ENCODE data around the gene PRF1. TPM values are rescaled to one million over a fixed set of nuclear protein-coding genes. Genes with fewer than 3 reads are reported as not detected.
"Not testable (repeated sequence)": the region's sequence is repeated elsewhere in the genome, so short reads cannot be mapped to it uniquely, and the experiment has no call there.

The PRF1 gene
- total and polyA plus RNA-seq, 2 experiments from 2014 or later: not detected

- H3K4me2 ChIP-seq: no peak overlapping the region
- WGBS (ENCODE audit: low lambda C conversion rate, missing lambda C conversion rate): 80% methylated on average over 7 of the region's 7 CpGs
Measured at GRCh38 chr10:70615784-70616522, 13.4 kb upstream of the PRF1 start.

GRCh38 chr10:70615211-70615610, 12.7 kb upstream of the PRF1 start:
- no peak overlapping the region for H3K27ac ChIP-seq
- no peaks in the 10 kb centered on the region for H3K9me2 ChIP-seq (replicated peaks; ENCODE audit: insufficient read depth)
- H3K4me3 ChIP-seq: no peak overlapping the region
- H3K27me3 ChIP-seq: no peaks in the 10 kb centered on the region
- H3K4me2 ChIP-seq: no peak overlapping the region
- no peaks in the 10 kb centered on the region for H4K20me1 ChIP-seq (ENCODE audit: insufficient read depth, poor library complexity, severe bottlenecking)
- TF ChIP-seq EZH2 (IDR thresholded peaks at IDR 0.05; ENCODE audit: borderline replicate concordance) (no peak), CTCF (IDR thresholded peaks at IDR 0.05; ENCODE audit: poor library complexity) (no peak), EZH2phosphoT487 (IDR thresholded peaks at IDR 0.05; ENCODE audit: low read depth, severe bottlenecking, unreplicated experiment) (no peak)
- H2AFZ ChIP-seq: no peak overlapping the region
- WGBS (ENCODE audit: low lambda C conversion rate, missing lambda C conversion rate): 92% methylated on average over 2 of the region's 2 CpGs
- no peaks in the 10 kb centered on the region for H3K36me3 ChIP-seq (replicated peaks; ENCODE audit: insufficient read depth, low read depth)
- DNase-seq (ENCODE audit: low spot score): no peak
- H3K79me2 ChIP-seq: no peaks in the 10 kb centered on the region
- no peaks in the 10 kb centered on the region for H3K4me1 ChIP-seq (ENCODE audit: insufficient read depth)
- no peaks in the 10 kb centered on the region for H3K9me3 ChIP-seq (ENCODE audit: low read depth)

More at GRCh38 chr10:70615784-70616522, 13.4 kb upstream of the PRF1 start:
- Histone ChIP-seq H4K20me1 (ENCODE audit: insufficient read depth, poor library complexity, severe bottlenecking) (no peaks in the 10 kb centered on the region), H2AFZ (no peak overlapping the region), H3K79me2 (no peaks in the 10 kb centered on the region), H3K36me3 (replicated peaks; ENCODE audit: insufficient read depth, low read depth) (no peaks in the 10 kb centered on the region), H3K4me3 (no peak overlapping the region), H3K9me3 (ENCODE audit: low read depth) (no peaks in the 10 kb centered on the region), H3K27me3 (no peaks in the 10 kb centered on the region), H3K27ac (no peak overlapping the region), H3K4me1 (ENCODE audit: insufficient read depth) (no peaks in the 10 kb centered on the region), H3K9me2 (replicated peaks; ENCODE audit: insufficient read depth) (no peaks in the 10 kb centered on the region)
- no peak for DNase-seq (ENCODE audit: low spot score)
- TF ChIP-seq EZH2 (IDR thresholded peaks at IDR 0.05; ENCODE audit: borderline replicate concordance): no peak
- TF ChIP-seq CTCF (IDR thresholded peaks at IDR 0.05; ENCODE audit: poor library complexity): no peak
- no peak for TF ChIP-seq EZH2phosphoT487 (IDR thresholded peaks at IDR 0.05; ENCODE audit: low read depth, severe bottlenecking, unreplicated experiment)

GRCh38 chr10:70614364-70614763, 11.8 kb upstream of the PRF1 start:
- H3K27ac ChIP-seq; H3K79me2 ChIP-seq; H3K4me1 ChIP-seq (ENCODE audit: insufficient read depth); H3K4me3 ChIP-seq; DNase-seq (ENCODE audit: low spot score); H3K9me2 ChIP-seq (replicated peaks; ENCODE audit: insufficient read depth); H3K36me3 ChIP-seq (replicated peaks; ENCODE audit: insufficient read depth, low read depth); H2AFZ ChIP-seq; H3K4me2 ChIP-seq; H4K20me1 ChIP-seq (ENCODE audit: insufficient read depth, poor library complexity, severe bottlenecking); H3K27me3 ChIP-seq; H3K9me3 ChIP-seq (ENCODE audit: low read depth): not testable (repeated sequence)
- WGBS (ENCODE audit: low lambda C conversion rate, missing lambda C conversion rate): 93% methylated on average over 3 of the region's 3 CpGs

- H3K4me1 ChIP-seq (ENCODE audit: insufficient read depth): no peaks in the 10 kb centered on the region
- DNase-seq (ENCODE audit: low spot score): no peak
- no peaks in the 10 kb centered on the region for H3K79me2 ChIP-seq
- no peak for TF ChIP-seq CTCF (IDR thresholded peaks at IDR 0.05; ENCODE audit: poor library complexity)
- no peak for TF ChIP-seq EZH2phosphoT487 (IDR thresholded peaks at IDR 0.05; ENCODE audit: low read depth, severe bottlenecking, unreplicated experiment)
- TF ChIP-seq EZH2 (IDR thresholded peaks at IDR 0.05; ENCODE audit: borderline replicate concordance): no peak
- no peak overlapping the region for H3K4me3 ChIP-seq
- H3K27ac ChIP-seq: no peak overlapping the region
- H3K36me3 ChIP-seq (replicated peaks; ENCODE audit: insufficient read depth, low read depth): no peaks in the 10 kb centered on the region
- H3K4me2 ChIP-seq: no peak overlapping the region
- H2AFZ ChIP-seq: no peak overlapping the region
- no peaks in the 10 kb centered on the region for H4K20me1 ChIP-seq (ENCODE audit: insufficient read depth, poor library complexity, severe bottlenecking)
- H3K9me2 ChIP-seq (replicated peaks; ENCODE audit: insufficient read depth): no peaks in the 10 kb centered on the region
- H3K27me3 ChIP-seq: no peaks in the 10 kb centered on the region
- 87% methylated on average over 2 of the region's 2 CpGs for WGBS (ENCODE audit: low lambda C conversion rate, missing lambda C conversion rate)
- H3K9me3 ChIP-seq (ENCODE audit: low read depth): no peaks in the 10 kb centered on the region
Measured at GRCh38 chr10:70613941-70614340, 11.4 kb upstream of the PRF1 start.

All from hepatocyte (in vitro differentiated cells).